Dermis blood vessel endothelial cell (primary cell): ENCODE measurements around the gene GRIK2. TPM values are rescaled to one million over a fixed set of nuclear protein-coding genes. Genes with fewer than 3 reads are reported as not detected.

Experiments used
- DNase-seq: peaks from one replicate; pipeline ENCODE4 v3.0.0; 2010
- total RNA-seq: library from RNA; depleted of rRNA; stranded (reverse); fragments of >200 nt; gene quantifications from 2 replicates; pipeline ENCODE4 v1.2.3, GENCODE V29; 2014

GRIK2 gene
- total RNA-seq, 1 donor from 2014 or later, result 0.34 TPM

- no peak for DNase-seq
Observed at GRCh38 chr6:101728388-101728787, 334.9 kb downstream of the GRIK2 start.

GRCh38 chr6:101728956-101729355 is 335.4 kb downstream of the GRIK2 start:
- DNase-seq, result no peak

DNA sequence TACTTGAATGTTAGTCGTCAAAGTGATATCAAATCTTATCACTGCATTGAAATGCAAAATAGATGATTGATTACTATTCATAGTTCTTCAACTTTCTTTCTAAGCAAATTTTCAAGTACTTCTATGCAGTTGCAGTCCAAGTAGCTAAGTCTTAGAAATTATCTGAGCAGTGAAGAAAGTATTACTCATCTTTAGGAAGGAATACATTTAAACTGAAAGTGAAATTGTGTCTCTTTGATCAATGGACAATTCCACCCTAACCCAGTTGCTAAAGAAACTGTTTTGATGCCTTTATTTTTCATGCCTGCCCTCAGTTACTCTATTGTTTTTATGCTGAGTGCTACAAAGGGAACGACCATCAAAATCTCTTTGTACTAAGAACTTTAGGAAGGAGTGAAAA is 337.4 kb downstream of the GRIK2 start:
- DNase-seq, result no peak

DNA sequence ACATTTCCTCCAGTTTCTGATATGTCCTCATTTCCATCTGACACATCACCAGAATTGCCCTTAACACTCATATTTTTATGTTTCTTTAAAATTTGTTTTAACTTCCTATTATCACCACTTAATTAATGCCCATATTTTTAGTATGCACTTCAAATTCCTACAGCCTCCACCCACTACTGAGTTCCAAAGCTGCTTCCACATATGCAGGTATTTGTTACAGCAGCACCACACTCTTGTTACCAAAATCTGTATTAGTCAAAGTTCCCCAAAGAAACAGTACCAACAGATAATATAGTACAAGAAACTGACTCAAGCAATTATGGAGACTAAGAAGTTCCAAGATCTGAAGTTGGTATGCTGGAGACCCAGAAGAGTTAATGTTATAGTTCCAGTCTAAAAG is 340.4 kb downstream of the GRIK2 start:
- DNase-seq, result no peak

GRCh38 chr6:101738481-101738880 is 345.0 kb downstream of the GRIK2 start:
- DNase-seq, result no peak

DNA sequence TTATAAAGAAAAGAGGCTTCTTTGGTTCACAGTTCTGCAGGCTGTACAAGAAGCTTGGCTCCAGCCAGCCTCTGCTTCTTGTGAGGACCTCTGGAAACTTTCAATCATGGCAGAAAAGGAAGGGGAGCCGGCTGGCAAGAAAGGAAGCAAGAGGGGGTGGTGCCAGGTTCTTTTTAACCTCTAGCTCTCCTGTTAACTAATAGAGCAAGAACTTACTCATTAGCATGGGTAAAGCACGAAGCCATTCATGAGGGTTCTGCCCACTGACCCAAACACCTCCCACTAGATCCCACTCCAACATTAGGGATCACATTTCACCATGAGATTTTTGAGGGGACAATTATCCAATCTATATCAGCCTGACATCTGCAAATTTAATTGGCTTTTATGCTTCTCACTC is 347.1 kb downstream of the GRIK2 start:
- DNase-seq, result no peak

DNA sequence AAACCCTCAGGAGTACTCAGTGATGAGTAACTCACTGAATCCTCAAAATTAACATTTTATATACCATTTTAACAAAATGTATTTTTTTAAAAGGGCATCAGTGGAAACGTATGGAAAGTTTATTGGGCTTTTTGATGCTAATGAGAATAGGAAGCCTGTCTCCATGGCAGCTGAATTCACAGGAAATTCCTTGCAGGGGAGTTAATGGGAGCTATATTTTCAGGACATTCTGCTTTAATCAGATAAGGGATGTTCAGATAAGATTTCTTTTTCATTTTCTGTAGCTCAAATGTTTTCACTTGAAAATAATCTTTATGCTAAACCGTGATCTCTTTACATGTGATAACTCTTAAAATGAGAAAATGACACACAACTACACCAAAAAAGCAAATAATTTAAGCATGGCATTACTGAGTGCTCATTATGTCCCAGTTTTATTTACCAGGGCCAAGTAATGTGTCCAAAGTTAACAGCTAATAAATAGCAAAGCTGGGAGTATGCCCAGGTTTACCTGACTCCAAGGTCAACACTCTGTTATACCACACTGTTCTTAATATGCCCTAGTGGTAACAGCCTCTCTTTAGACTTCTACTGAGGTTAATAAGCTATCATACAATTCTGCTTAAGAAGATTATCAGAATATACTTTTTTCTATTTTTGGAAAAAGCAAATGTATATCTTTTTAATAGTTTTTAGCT is 348.1 kb downstream of the GRIK2 start:
- DNase-seq, result no peak

- DNase-seq, result no peak
Observed at GRCh38 chr6:101747160-101747559, 353.7 kb downstream of the GRIK2 start.

DNA sequence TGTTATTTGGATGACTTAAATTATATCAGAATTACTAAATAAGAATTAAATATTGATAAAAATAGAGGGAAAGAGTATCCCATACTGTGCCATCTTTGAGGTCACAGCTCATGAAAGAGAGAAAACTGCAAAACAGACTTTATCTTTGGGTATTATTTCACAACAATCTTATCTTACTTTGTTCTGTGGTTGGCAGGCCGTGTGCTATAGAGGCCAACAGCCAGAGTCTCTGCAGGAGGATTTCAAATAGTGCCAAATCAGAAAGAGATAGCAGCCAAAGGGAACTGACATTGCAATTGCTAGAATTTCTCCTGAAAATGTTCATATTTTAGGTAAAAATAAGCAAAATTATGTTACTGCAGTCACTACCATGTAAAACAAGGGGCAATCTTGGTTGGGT is 354.2 kb downstream of the GRIK2 start:
- no peak for DNase-seq

DNA sequence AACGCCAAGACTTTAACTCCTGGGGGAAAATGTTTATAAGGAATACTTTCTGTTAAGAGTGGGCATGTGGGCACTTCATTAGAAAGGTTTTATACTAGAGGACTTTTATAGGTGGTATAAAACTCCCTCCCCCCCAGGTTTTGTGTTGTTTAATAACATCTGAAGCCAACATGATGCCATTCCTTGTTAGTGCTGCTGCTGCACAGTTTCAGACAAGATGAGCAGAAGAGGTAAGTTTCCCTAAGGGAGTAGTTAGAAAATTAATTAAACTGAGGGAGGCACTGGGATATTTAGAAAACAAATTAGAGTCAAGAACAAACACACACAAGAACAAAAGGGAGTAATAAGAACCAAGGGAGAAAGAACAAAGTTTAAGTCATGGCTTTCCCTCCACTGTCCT is 362.4 kb downstream of the GRIK2 start:
- DNase-seq, result no peak

GRCh38 chr6:101758368-101758767 is 364.9 kb downstream of the GRIK2 start:
- no peak for DNase-seq

DNA sequence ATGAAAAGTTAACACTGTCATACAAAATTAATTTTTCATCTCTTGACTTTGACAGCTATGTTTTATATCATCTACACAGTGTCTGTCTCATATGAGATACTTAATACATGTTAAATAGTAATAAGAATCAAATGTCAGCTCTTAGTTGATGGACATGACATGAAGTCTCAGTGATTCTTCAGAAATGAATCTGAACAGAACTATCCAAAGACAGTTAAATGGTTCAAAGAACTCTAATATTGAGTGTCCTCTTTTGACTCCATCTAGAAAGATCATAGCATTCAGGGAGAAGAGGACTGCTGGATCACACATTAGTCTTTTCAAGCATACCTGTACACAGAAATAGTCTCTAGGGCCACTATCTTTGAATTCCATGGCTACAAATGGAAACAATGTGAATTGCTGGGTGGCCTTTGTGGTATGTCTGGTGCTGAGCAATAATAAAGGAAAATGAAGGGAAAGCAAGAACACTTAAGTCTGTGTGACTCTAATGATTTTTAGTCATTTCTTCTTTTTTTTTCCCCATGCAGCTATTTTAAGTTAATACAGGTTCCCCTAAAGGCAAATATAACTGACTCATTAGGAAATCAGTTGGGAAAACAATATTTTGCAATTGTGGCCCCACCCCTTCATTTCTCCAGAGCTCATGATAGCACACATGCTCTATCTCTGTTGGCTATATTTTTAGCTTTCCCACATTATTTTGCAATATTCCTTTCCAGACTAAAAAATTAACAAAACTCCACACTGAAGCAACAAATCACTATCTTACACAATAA is 367.5 kb downstream of the GRIK2 start:
- no peak for DNase-seq

- DNase-seq, result no peak
Observed at GRCh38 chr6:101762851-101763250, 369.3 kb downstream of the GRIK2 start.

DNA sequence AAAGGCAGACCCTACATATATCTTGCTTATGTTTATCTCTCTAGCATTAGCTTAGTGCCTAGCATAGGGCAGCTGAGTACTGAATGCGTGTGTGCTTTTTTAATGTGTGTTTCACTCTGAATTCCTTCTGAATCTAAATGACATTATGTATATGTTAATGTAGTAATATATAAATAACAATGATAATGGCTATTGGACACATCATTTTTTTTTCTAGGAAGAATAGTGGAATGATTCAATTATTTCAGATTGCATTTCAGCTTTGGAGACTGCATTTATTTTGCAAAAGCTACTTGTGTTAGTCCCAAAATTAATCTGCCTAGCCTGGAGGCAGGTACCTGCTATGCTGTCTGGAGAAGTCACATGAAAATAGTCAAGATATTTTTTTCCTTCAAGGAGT is 371.8 kb downstream of the GRIK2 start:
- DNase-seq, result no peak

- DNase-seq, result no peak
Observed at GRCh38 chr6:101770116-101770515, 376.6 kb downstream of the GRIK2 start.

GRCh38 chr6:101776919-101777350 is 383.4 kb downstream of the GRIK2 start:
- no peak for DNase-seq

DNA sequence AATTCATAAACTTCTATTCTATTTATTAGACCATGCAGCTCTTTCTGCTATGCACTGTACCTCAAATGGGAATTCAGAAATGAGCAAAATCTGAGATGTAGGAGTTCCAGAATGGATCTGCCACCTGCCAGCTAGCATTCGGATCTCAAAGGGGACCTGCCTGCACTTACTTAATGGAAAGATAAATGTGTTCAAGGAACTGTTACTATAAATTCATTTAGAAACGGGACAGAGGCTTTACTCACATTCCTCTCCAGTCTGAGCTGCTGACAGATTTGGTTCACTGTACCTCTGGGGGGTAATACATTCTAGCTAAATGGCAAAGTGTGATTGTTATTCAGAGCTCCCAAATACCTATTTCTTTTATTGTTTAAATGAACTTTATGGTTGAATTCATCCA is 384.1 kb downstream of the GRIK2 start:
- no peak for DNase-seq

GRCh38 chr6:101779051-101779844 is 385.7 kb downstream of the GRIK2 start:
- DNase-seq, result no peak

- DNase-seq, result no peak
Observed at GRCh38 chr6:101783287-101783686, 389.8 kb downstream of the GRIK2 start.

- no peak for DNase-seq
Observed at GRCh38 chr6:101784094-101784493, 390.6 kb downstream of the GRIK2 start.

DNA sequence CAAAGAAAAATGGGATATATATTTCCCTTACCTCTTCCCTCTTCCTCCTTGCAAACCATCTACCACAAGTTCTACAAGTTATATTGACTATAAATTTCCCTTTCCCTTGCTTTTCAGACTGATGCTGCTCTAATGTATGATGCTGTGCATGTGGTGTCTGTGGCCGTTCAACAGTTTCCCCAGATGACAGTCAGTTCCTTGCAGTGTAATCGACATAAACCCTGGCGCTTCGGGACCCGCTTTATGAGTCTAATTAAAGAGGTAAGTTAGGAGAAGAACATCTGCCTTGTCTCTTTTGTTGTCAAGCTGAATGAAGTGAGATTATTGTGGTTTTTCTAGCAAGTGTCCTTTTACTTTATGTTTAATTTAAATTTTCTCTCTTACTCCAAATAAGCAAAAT is 406.0 kb downstream of the GRIK2 start:
- no peak for DNase-seq

- no peak for DNase-seq
Observed at GRCh38 chr6:101800598-101800997, 407.1 kb downstream of the GRIK2 start.

- no peak for DNase-seq
Observed at GRCh38 chr6:101803136-101803535, 409.6 kb downstream of the GRIK2 start.

GRCh38 chr6:101806241-101806640 is 412.7 kb downstream of the GRIK2 start:
- DNase-seq, result no peak
